ENCODE measurements around the gene RAB3GAP1. TPM values are rescaled to one million over a fixed set of nuclear protein-coding genes. Genes with fewer than 3 reads are reported as not detected.
A peak's percentile ranks its signal among the peaks of the same experiment; 100 is the strongest.

RAB3GAP1 gene
- total RNA-seq, 2 donors from 2014 or later = 28.5 to 29.6 TPM

GRCh38 chr2:135169900-135170753 lies 118.0 kb downstream of the RAB3GAP1 start:
- no peak for DNase-seq
- Mint-ChIP-seq H3K36me3 (ENCODE audit: low read depth) (peaks cover 64% of the 10 kb centered on the region), H3K27me3 (ENCODE audit: insufficient read depth) (no peaks in the 10 kb centered on the region), H3K9me3 (peaks cover under 1% of the 10 kb centered on the region), H3K4me3 (no peak overlapping the region), H3K27ac (no peak overlapping the region), H3K4me1 (no peaks in the 10 kb centered on the region)
- 94 to 99% methylated on average over 6 to 11 of the region's 11 CpGs for WGBS, 2 experiments (ENCODE audit: insufficient coverage in 1 of 2, insufficient read length in 1 of 2)
- Histone ChIP-seq H3K27ac (ENCODE audit: low read depth, low read length) (peak overlapping the region; percentile 38), H3K27me3 (ENCODE audit: control insufficient read depth, insufficient read depth, low read length, poor library complexity, severe bottlenecking) (no peaks in the 10 kb centered on the region), H3K4me3 (ENCODE audit: low read length) (no peak overlapping the region), H3K36me3 (ENCODE audit: control insufficient read depth, insufficient read depth, low read length) (peaks cover 63% of the 10 kb centered on the region), H3K9me3 (ENCODE audit: control insufficient read depth, low read length) (no peaks in the 10 kb centered on the region), H3K4me1 (ENCODE audit: control insufficient read depth, insufficient read depth, low read length) (no peaks in the 10 kb centered on the region), H3K9ac (ENCODE audit: extremely low read depth, low read length, poor library complexity, severe bottlenecking) (no peak overlapping the region)
- no peak for TF ChIP-seq CTCF (conservative IDR thresholded peaks at IDR 0.05)

GRCh38 chr2:135174049-135174809 lies 122.1 kb downstream of the RAB3GAP1 start:
- Histone ChIP-seq H3K36me3 (ENCODE audit: control insufficient read depth, insufficient read depth, low read length) (peaks cover 55% of the 10 kb centered on the region), H3K27me3 (ENCODE audit: control insufficient read depth, insufficient read depth, low read length, poor library complexity, severe bottlenecking) (no peaks in the 10 kb centered on the region), H3K4me3 (ENCODE audit: low read length) (no peak overlapping the region), H3K9me3 (ENCODE audit: control insufficient read depth, low read length) (peaks cover 34% of the 10 kb centered on the region), H3K27ac (ENCODE audit: low read depth, low read length) (no peak overlapping the region), H3K9ac (ENCODE audit: extremely low read depth, low read length, poor library complexity, severe bottlenecking) (no peak overlapping the region), H3K4me1 (ENCODE audit: control insufficient read depth, insufficient read depth, low read length) (no peaks in the 10 kb centered on the region)
- H3K9me3 Mint-ChIP-seq = peaks cover 34% of the 10 kb centered on the region
- no peaks in the 10 kb centered on the region for H3K4me1 Mint-ChIP-seq
- peaks cover 67% of the 10 kb centered on the region for H3K36me3 Mint-ChIP-seq (ENCODE audit: low read depth)
- no peak overlapping the region for H3K27ac Mint-ChIP-seq
- H3K27me3 Mint-ChIP-seq (ENCODE audit: insufficient read depth) = no peaks in the 10 kb centered on the region
- WGBS, 2 experiments (ENCODE audit: insufficient coverage in 1 of 2, insufficient read length in 1 of 2) = 91 to 93% methylated on average over 4 to 9 of the region's 9 CpGs
- no peak overlapping the region for H3K4me3 Mint-ChIP-seq
- no peak for DNase-seq
- TF ChIP-seq CTCF (conservative IDR thresholded peaks at IDR 0.05) = no peak

GRCh38 chr2:135174810-135175093 lies 122.7 kb downstream of the RAB3GAP1 start:
- no peak overlapping the region for H3K27ac Mint-ChIP-seq
- no peak for DNase-seq
- peaks cover 34% of the 10 kb centered on the region for H3K9me3 Mint-ChIP-seq
- H3K27me3 Mint-ChIP-seq (ENCODE audit: insufficient read depth) = no peaks in the 10 kb centered on the region
- TF ChIP-seq CTCF (conservative IDR thresholded peaks at IDR 0.05) = no peak
- no peaks in the 10 kb centered on the region for H3K4me1 ChIP-seq (ENCODE audit: control insufficient read depth, insufficient read depth, low read length)
- no peaks in the 10 kb centered on the region for H3K27me3 ChIP-seq (ENCODE audit: control insufficient read depth, insufficient read depth, low read length, poor library complexity, severe bottlenecking)
- no peak overlapping the region for H3K9ac ChIP-seq (ENCODE audit: extremely low read depth, low read length, poor library complexity, severe bottlenecking)
- H3K27ac ChIP-seq (ENCODE audit: low read depth, low read length) = no peak overlapping the region
- 93 to 95% methylated on average over 5 to 6 of the region's 6 CpGs for WGBS, 2 experiments (ENCODE audit: insufficient coverage in 1 of 2, insufficient read length in 1 of 2)
- H3K4me1 Mint-ChIP-seq = no peaks in the 10 kb centered on the region
- peaks cover 64% of the 10 kb centered on the region for H3K36me3 Mint-ChIP-seq (ENCODE audit: low read depth)
- H3K4me3 Mint-ChIP-seq = no peak overlapping the region
- H3K9me3 ChIP-seq (ENCODE audit: control insufficient read depth, low read length) = peaks cover 34% of the 10 kb centered on the region
- no peak overlapping the region for H3K4me3 ChIP-seq (ENCODE audit: low read length)
- H3K36me3 ChIP-seq (ENCODE audit: control insufficient read depth, insufficient read depth, low read length) = peaks cover 50% of the 10 kb centered on the region

Measured in endodermal cell (in vitro differentiated cells).